Astrocyte (in vitro differentiated cells and primary cell): ENCODE measurements around the gene RIGI. TPM values are rescaled to one million over a fixed set of nuclear protein-coding genes. Genes with fewer than 3 reads are reported as not detected.

Experiments used
- DNase-seq: peaks from one replicate; pipeline ENCODE4 v3.0.0-alpha.2; 2010; ENCODE audit warnings: low read depth
- FAIRE-seq: peaks from 2 replicates; lab custom pipeline; 2011; peaks lifted over from hg19 to GRCh38; lab: Jason Lieb, UNC
- H2AFZ ChIP-seq: 2 replicates; pipeline ENCODE4 v1.6.0; 2012; ENCODE audit warnings: low read depth, low read length, inconsistent platforms
- H3K27ac ChIP-seq: 2 replicates; pipeline ENCODE4 v1.5.1; 2011; ENCODE audit warnings: low read depth, low read length, inconsistent platforms
- H3K27me3 ChIP-seq: 2 replicates; pipeline ENCODE4 v1.6.0; 2011; ENCODE audit warnings: low read length, inconsistent platforms; ENCODE audit not compliant: insufficient read depth
- H3K36me3 ChIP-seq: 2 replicates; pipeline ENCODE4 v1.5.1; 2011; ENCODE audit warnings: low read length, inconsistent platforms; ENCODE audit not compliant: insufficient read depth
- H3K4me1 ChIP-seq: 2 replicates; pipeline ENCODE4 v1.5.1; 2011; ENCODE audit warnings: low read length, inconsistent platforms; ENCODE audit not compliant: insufficient read depth
- H3K4me2 ChIP-seq: 2 replicates; pipeline ENCODE4 v1.6.0; 2012; ENCODE audit warnings: low read length, inconsistent platforms
- H3K4me3 ChIP-seq: 2 replicates; pipeline ENCODE4 v1.5.1; 2011; ENCODE audit warnings: low read depth, mild to moderate bottlenecking, low read length, inconsistent platforms; ENCODE audit not compliant: insufficient read depth
- H3K79me2 ChIP-seq: 2 replicates; pipeline ENCODE4 v1.6.0; 2012; ENCODE audit warnings: mild to moderate bottlenecking, low read length, inconsistent platforms; ENCODE audit not compliant: insufficient read depth
- H3K9ac ChIP-seq: 2 replicates; pipeline ENCODE4 v1.6.0; 2012; ENCODE audit warnings: mild to moderate bottlenecking, low read length, inconsistent platforms
- H3K9me3 ChIP-seq: 2 replicates; pipeline ENCODE4 v1.5.1; 2012; ENCODE audit warnings: low read depth, mild to moderate bottlenecking, low read length, inconsistent platforms; ENCODE audit not compliant: insufficient read depth
- H4K20me1 ChIP-seq: 2 replicates; pipeline ENCODE4 v1.6.0; 2012; ENCODE audit warnings: low read length, inconsistent platforms; ENCODE audit not compliant: insufficient read depth
- H3K27ac Mint-ChIP-seq: one replicate; pipeline ENCODE4 v1.8.0; 2021; ENCODE audit warnings: mild to moderate bottlenecking, mixed read lengths; ENCODE audit not compliant: unreplicated experiment
- H3K27me3 Mint-ChIP-seq: one replicate; pipeline ENCODE4 v1.8.0; 2021; ENCODE audit warnings: low read depth, mixed read lengths; ENCODE audit not compliant: unreplicated experiment
- H3K36me3 Mint-ChIP-seq: one replicate; pipeline ENCODE4 v1.8.0; 2021; ENCODE audit warnings: low read depth, mixed read lengths; ENCODE audit not compliant: unreplicated experiment
- H3K4me1 Mint-ChIP-seq: one replicate; pipeline ENCODE4 v1.8.0; 2021; ENCODE audit warnings: low read depth, mixed read lengths; ENCODE audit not compliant: unreplicated experiment
- H3K4me3 Mint-ChIP-seq: one replicate; pipeline ENCODE4 v1.8.0; 2021; ENCODE audit warnings: mild to moderate bottlenecking, moderate library complexity, mixed read lengths; ENCODE audit not compliant: unreplicated experiment
- H3K9me3 Mint-ChIP-seq: one replicate; pipeline ENCODE4 v1.8.0; 2021; ENCODE audit warnings: mild to moderate bottlenecking, mixed read lengths; ENCODE audit not compliant: unreplicated experiment
- CTCF ChIP-seq: IDR thresholded peaks from 2 replicates; pipeline ENCODE4 v1.5.1; 2011; ENCODE audit warnings: low read depth, mild to moderate bottlenecking, inconsistent platforms, low read length, moderate library complexity; ENCODE audit not compliant: insufficient read depth
- EZH2 ChIP-seq: IDR thresholded peaks from 2 replicates; pipeline ENCODE4 v1.6.1; 2012; ENCODE audit warnings: mild to moderate bottlenecking, low read length, inconsistent platforms; ENCODE audit not compliant: insufficient read depth
- total RNA-seq: library from RNA; stranded (reverse); gene quantifications from 2 replicates; pipeline ENCODE4 v1.2.1, GENCODE V29; 2021

The RIGI gene
- total RNA-seq, 1 donor from 2014 or later = 164 TPM

GRCh38 chr9:32545884-32546283 lies 19.9 kb upstream of the RIGI start:
- no peak overlapping the region for H3K4me3 ChIP-seq
- peaks cover 5% of the 10 kb centered on the region for H3K4me1 ChIP-seq
- DNase-seq (no peak), FAIRE-seq (no peak)
- H3K27me3 ChIP-seq = no peaks in the 10 kb centered on the region
- H3K4me3 Mint-ChIP-seq = no peak overlapping the region
- H3K9ac ChIP-seq = no peak overlapping the region
- peaks cover 78% of the 10 kb centered on the region for H4K20me1 ChIP-seq
- H3K4me2 ChIP-seq = no peak overlapping the region
- H3K9me3 ChIP-seq = no peaks in the 10 kb centered on the region
- H3K27ac ChIP-seq = no peak overlapping the region
- no peaks in the 10 kb centered on the region for H3K9me3 Mint-ChIP-seq
- TF ChIP-seq EZH2 (no peak), CTCF (no peak)
- H3K36me3 Mint-ChIP-seq = peaks cover 25% of the 10 kb centered on the region
- H3K27ac Mint-ChIP-seq = no peak overlapping the region
- no peak overlapping the region for H2AFZ ChIP-seq
- H3K4me1 Mint-ChIP-seq = peaks cover 9% of the 10 kb centered on the region
- peaks cover 97% of the 10 kb centered on the region for H3K79me2 ChIP-seq
- H3K27me3 Mint-ChIP-seq = no peaks in the 10 kb centered on the region
- peaks cover 17% of the 10 kb centered on the region for H3K36me3 ChIP-seq

DNA sequence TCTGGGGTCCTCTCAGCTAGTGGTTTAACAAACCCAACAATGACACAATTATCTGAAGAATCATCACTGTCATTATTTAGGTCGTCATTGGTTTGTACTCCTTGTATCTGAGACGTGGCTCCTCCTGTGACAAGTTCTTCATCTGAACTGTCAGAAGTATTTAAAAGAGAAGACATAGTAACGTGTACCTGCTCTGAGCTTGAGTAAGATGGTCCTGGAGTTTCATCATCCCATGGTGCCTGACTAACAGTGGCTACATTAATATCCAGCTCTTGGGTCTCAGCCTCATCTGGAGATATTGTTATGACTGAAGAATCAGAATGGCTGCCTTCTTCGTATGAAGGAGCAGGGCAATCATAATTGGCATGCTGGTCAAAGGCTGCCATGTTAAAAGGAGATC lies 17.1 kb upstream of the RIGI start:
- no peaks in the 10 kb centered on the region for H3K27me3 ChIP-seq
- peaks cover 53% of the 10 kb centered on the region for H4K20me1 ChIP-seq
- H3K36me3 ChIP-seq = peaks cover 17% of the 10 kb centered on the region
- Mint-ChIP-seq H3K27ac (no peak overlapping the region), H3K36me3 (peaks cover 25% of the 10 kb centered on the region), H3K4me1 (no peaks in the 10 kb centered on the region), H3K27me3 (no peaks in the 10 kb centered on the region), H3K9me3 (no peaks in the 10 kb centered on the region), H3K4me3 (no peak overlapping the region)
- no peak overlapping the region for H3K4me3 ChIP-seq
- no peaks in the 10 kb centered on the region for H3K9me3 ChIP-seq
- no peak for FAIRE-seq
- DNase-seq = no peak
- H3K4me1 ChIP-seq = no peaks in the 10 kb centered on the region
- no peak overlapping the region for H3K9ac ChIP-seq
- no peak overlapping the region for H3K27ac ChIP-seq
- H3K79me2 ChIP-seq = peaks cover 74% of the 10 kb centered on the region
- H2AFZ ChIP-seq = no peak overlapping the region
- no peak for TF ChIP-seq CTCF
- TF ChIP-seq EZH2 = no peak
- H3K4me2 ChIP-seq = no peak overlapping the region

DNA sequence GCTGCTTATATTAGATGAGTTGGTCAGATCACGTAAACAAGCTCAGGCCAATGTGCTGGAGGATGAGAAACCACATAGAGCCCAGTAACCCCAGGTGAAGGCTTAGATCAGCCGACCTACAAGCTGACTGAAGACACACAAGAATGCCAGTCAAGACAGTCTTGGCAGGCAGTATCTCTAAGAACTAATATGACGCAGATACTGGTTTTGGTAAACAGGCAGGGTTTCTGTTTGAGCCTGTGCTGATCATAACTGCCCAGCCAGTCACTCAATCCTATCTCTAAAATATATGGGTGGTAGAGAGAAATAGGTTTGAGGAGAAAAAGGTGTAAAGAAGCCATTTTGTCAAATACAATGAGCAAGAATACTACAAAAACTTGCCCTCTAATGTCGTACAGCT lies 7.8 kb upstream of the RIGI start:
- H3K27me3 ChIP-seq = no peaks in the 10 kb centered on the region
- H3K36me3 ChIP-seq = no peaks in the 10 kb centered on the region
- DNase-seq (no peak), FAIRE-seq (no peak)
- H3K27ac ChIP-seq = no peak overlapping the region
- TF ChIP-seq CTCF = no peak
- TF ChIP-seq EZH2 = no peak
- peaks cover 13% of the 10 kb centered on the region for H3K4me1 Mint-ChIP-seq
- no peak overlapping the region for H3K27ac Mint-ChIP-seq
- no peaks in the 10 kb centered on the region for H4K20me1 ChIP-seq
- H3K4me3 ChIP-seq = no peak overlapping the region
- H3K9me3 Mint-ChIP-seq = no peaks in the 10 kb centered on the region
- H2AFZ ChIP-seq = no peak overlapping the region
- H3K4me3 Mint-ChIP-seq = no peak overlapping the region
- H3K27me3 Mint-ChIP-seq = no peaks in the 10 kb centered on the region
- H3K4me2 ChIP-seq = no peak overlapping the region
- no peak overlapping the region for H3K9ac ChIP-seq
- H3K9me3 ChIP-seq = no peaks in the 10 kb centered on the region
- no peaks in the 10 kb centered on the region for H3K79me2 ChIP-seq
- no peaks in the 10 kb centered on the region for H3K4me1 ChIP-seq
- H3K36me3 Mint-ChIP-seq = peaks cover 5% of the 10 kb centered on the region
